Urothelium cell line (cell line): ENCODE measurements around the gene CYTH3.
A peak's percentile ranks its signal among the peaks of the same experiment; 100 is the strongest.

ENCODE experiments used
- DNase-seq: peaks from one replicate; pipeline ENCODE4 v3.0.0; 2011; ENCODE audit warnings: low spot score, mixed read lengths
- FAIRE-seq: peaks from 2 replicates; lab custom pipeline; 2011; peaks lifted over from hg19 to GRCh38; lab: Jason Lieb, UNC

Gene CYTH3

GRCh38 chr7:6259257-6259656 is 13.2 kb downstream of the CYTH3 start:
- DNase-seq (no peak), FAIRE-seq (no peak)

- no peak for DNase-seq
- FAIRE-seq = peak; percentile 80
Observed at GRCh38 chr7:6258440-6259182, 13.8 kb downstream of the CYTH3 start.

GRCh38 chr7:6257675-6258074 is 14.7 kb downstream of the CYTH3 start:
- DNase-seq (no peak), FAIRE-seq (peak; percentile 83)

GRCh38 chr7:6256677-6257535 is 15.5 kb downstream of the CYTH3 start:
- peak; percentile 78 for FAIRE-seq
- no peak for DNase-seq

- DNase-seq (no peak), FAIRE-seq (no peak)
Observed at GRCh38 chr7:6256109-6256483, 16.3 kb downstream of the CYTH3 start.

GRCh38 chr7:6254866-6255265 is 17.6 kb downstream of the CYTH3 start:
- FAIRE-seq (no peak), DNase-seq (no peak)

GRCh38 chr7:6252748-6253147 is 19.7 kb downstream of the CYTH3 start:
- peak; percentile 50 for DNase-seq
- no peak for FAIRE-seq

- DNase-seq (peak; percentile 59), FAIRE-seq (no peak)
Observed at GRCh38 chr7:6252341-6252746, 20.1 kb downstream of the CYTH3 start.

GRCh38 chr7:6251653-6252052 is 20.8 kb downstream of the CYTH3 start:
- no peak for DNase-seq
- no peak for FAIRE-seq

- no peak for DNase-seq
- FAIRE-seq = peak; percentile 67
Observed at GRCh38 chr7:6250364-6250833, 22.0 kb downstream of the CYTH3 start.

- DNase-seq (no peak), FAIRE-seq (no peak)
Observed at GRCh38 chr7:6249043-6249442, 23.4 kb downstream of the CYTH3 start.

- FAIRE-seq = no peak
- no peak for DNase-seq
Observed at GRCh38 chr7:6248581-6248980, 23.8 kb downstream of the CYTH3 start.

- DNase-seq (no peak), FAIRE-seq (no peak)
Observed at GRCh38 chr7:6246251-6246917, 26.0 kb downstream of the CYTH3 start.

- no peak for FAIRE-seq
Observed at GRCh38 chr7:6244021-6244420, 28.4 kb downstream of the CYTH3 start.

GRCh38 chr7:6243168-6243567 is 29.3 kb downstream of the CYTH3 start:
- peak; percentile 30 for FAIRE-seq
- no peak for DNase-seq

More at GRCh38 chr7:6244021-6244420, 28.4 kb downstream of the CYTH3 start:
- DNase-seq = no peak

- FAIRE-seq = peak; percentile 42
- DNase-seq = no peak
Observed at GRCh38 chr7:6242561-6242960, 29.9 kb downstream of the CYTH3 start.

GRCh38 chr7:6241607-6241973 is 30.8 kb downstream of the CYTH3 start:
- no peak for DNase-seq
- FAIRE-seq = no peak

- DNase-seq (no peak), FAIRE-seq (peak; percentile 50)
Observed at GRCh38 chr7:6238309-6238925, 34.0 kb downstream of the CYTH3 start.

GRCh38 chr7:6237730-6238129 is 34.7 kb downstream of the CYTH3 start:
- FAIRE-seq (peak; percentile 76), DNase-seq (no peak)

- no peak for FAIRE-seq
- DNase-seq = no peak
Observed at GRCh38 chr7:6237011-6237410, 35.4 kb downstream of the CYTH3 start.
